ENCODE data around the gene SOBP.
"Not testable (repeated sequence)": the region's sequence is repeated elsewhere in the genome, so short reads cannot be mapped to it uniquely, and the experiment has no call there.

Gene SOBP, protein sequence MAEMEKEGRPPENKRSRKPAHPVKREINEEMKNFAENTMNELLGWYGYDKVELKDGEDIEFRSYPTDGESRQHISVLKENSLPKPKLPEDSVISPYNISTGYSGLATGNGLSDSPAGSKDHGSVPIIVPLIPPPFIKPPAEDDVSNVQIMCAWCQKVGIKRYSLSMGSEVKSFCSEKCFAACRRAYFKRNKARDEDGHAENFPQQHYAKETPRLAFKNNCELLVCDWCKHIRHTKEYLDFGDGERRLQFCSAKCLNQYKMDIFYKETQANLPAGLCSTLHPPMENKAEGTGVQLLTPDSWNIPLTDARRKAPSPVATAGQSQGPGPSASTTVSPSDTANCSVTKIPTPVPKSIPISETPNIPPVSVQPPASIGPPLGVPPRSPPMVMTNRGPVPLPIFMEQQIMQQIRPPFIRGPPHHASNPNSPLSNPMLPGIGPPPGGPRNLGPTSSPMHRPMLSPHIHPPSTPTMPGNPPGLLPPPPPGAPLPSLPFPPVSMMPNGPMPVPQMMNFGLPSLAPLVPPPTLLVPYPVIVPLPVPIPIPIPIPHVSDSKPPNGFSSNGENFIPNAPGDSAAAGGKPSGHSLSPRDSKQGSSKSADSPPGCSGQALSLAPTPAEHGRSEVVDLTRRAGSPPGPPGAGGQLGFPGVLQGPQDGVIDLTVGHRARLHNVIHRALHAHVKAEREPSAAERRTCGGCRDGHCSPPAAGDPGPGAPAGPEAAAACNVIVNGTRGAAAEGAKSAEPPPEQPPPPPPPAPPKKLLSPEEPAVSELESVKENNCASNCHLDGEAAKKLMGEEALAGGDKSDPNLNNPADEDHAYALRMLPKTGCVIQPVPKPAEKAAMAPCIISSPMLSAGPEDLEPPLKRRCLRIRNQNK

GRCh38 chr6:107489636-107490565 lies at the start of gene SOBP:
Gene SOBP, plus strand, starts transcription at chr6:107490117. Its CDS starts 500 bp downstream, at chr6:107490617.
- peak; percentile 73 for DNase-seq

DNA sequence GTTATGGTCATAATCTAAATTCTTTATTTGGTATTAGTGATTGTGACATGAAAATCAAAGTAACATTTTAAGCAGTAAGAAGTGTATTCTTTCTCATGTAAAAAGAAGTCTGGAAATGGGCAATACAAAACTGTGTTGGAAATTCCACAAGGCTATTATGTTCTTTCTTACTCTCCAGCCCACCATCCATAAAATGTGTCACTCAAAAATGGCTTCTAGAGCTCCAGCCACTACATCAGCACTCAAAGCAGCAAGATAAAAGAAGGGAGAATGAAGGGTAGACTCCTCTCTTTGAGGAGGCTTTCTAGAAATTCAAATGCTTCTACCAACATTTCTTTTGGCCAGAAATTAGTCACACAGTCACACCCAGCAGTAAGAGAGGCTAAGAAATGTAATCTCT lies 49.0 kb upstream of the SOBP start:
- DNase-seq: no peak

DNA sequence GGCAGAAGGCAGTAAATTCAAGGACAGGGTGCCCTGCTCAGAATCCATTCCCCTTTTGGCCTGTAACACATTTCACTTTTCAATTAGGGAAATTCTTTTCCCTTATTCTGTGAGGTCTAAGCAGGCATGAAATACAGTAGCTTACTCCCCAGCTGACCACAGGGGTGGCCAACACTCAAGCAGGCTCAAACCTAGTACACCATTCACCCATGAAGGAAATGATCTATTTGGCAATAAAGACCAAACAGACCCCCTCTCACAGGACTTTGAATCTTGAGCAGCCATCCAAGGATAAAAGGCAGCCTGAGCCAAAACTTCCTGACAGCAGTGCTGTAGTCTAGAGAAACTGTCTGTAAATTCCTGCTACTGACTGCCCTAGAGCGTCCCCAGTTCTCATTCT lies 48.2 kb upstream of the SOBP start:
- no peak for DNase-seq

DNA sequence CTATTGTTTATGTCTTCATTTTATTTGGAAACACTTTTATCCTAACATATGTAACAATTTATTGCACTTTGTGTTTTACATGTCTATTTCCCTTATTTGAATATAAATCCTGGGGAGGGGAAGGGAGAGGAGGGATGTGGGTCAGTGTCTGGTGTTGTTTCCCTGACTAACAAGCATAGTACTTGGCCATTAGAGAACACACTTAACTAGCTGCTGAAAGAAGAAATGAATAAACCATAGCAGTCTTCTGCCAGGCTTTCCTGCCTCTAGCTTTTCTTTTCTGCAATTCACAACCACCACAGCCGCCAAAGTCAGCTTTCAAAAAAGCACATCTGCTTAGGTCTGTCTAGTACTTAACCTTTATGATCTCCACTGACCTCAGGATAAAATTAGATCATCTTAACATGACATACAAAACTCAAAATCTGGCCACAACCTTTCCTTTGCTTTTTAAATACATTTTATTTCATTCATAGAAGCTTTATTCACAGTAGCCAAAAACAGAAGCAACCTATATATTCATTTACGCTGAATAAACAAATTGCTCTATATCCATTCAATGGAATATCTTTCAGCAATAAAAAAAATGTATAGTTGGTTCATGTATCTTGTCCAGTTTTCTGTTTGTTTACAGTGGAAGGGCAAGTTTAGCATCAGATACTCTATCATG lies 46.8 kb upstream of the SOBP start:
- DNase-seq: no peak

- DNase-seq: no peak
Measured at GRCh38 chr6:107443608-107444267, 46.2 kb upstream of the SOBP start.

- DNase-seq: no peak
Measured at GRCh38 chr6:107444277-107444676, 45.6 kb upstream of the SOBP start.

GRCh38 chr6:107447663-107448216 lies 42.2 kb upstream of the SOBP start:
- DNase-seq: no peak

DNA sequence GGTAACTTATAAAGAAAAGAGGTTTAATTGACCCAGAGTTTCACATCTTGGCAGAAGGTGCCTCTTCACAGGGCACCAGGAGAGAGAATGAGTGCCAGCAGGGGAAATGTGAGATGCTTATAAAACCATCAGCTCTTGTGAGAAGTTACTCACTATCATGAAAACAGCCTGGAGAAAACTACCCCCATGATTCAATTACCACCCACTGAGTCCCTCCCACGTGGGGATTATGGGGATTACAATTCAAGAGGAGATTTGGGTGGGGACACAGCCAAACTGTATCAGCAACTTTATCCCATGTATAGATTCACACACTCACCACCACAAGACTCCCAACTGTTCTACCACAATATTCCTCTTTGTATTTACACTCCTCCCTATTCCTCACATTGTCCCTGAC lies 41.1 kb upstream of the SOBP start:
- DNase-seq: no peak

DNA sequence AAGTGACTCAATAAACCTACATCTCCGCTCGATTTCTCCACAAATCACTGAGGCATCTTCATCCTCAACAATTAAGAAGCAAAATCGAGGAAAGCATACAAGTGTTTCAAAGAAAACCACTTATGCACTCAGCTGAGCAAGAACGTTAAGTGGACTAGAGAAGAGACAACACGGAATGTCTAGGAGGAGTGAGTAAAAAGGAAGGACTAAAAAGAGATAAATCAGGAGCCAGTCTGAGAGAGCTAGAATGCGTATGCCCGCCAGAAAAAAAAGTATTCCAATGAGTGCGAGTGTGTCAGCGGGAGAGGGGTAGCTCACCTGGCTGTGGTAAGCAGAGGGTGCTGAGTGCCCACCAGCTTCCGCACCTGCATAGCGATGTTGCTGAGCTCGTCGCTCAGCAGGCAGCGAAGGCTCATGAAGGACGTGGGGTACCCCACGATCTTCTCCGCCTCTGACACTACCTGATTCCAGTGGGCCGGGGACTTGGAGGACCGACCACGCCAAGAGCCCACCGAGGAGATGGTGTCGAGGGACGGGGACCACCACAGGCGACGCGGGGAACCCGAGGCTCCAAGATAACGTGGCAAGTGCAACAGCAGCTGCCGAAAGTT lies 31.1 kb upstream of the SOBP start:
- DNase-seq: peak; percentile 38

GRCh38 chr6:107459283-107460082 lies 30.4 kb upstream of the SOBP start, which contains the start of gene PDSS2:
Gene PDSS2, minus strand, starts transcription at chr6:107459564. Its CDS starts 279 bp downstream, at chr6:107459285.
- DNase-seq: peak; percentile 99

DNA sequence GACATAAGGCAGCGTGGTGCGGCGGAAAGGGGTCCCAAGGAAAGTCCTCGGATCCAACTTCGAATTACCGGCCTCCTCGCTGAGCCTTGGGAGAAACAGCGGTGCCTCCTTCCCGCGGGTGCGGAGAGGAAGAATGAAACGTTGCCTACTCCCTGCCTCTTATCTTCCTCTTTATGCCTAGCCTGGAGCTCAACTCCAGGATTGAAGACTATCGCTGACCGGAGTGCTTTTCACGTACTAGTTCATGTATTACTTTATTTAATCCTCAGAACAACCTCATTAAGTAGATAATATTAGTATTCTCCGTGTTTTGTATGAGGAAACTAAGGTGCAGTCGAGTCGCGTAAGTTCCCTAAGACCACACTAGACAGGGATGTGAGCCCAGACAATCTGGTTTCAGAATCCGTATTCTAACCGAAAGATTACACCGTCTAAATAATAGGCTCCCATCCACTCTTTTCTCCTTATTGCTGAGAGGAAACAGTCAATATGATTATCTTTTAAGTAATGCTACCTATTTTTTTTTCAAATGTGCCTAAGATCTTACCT lies 29.8 kb upstream of the SOBP start:
- no peak for DNase-seq

- DNase-seq: no peak
Measured at GRCh38 chr6:107466062-107466461, 23.9 kb upstream of the SOBP start.

- DNase-seq: no peak
Measured at GRCh38 chr6:107470364-107470763, 19.6 kb upstream of the SOBP start.

DNA sequence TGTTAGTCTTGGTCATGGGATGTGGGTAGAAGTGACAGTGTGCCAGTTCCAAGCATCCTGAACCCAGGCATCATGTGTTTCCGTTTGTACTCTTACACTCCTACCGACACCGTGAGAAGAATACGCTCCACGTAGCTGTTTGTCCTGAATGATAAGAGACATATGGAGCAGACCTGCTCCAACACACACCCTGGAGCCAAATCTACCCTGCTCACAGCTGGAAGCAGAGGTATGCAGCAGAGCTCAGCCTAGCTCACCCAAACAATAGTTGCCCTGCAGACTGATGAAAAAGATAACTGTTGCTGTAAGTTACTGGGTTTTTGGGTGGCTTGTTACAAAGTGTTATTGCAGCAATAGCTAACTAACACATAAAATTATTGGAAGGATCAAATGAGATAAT lies 16.3 kb upstream of the SOBP start:
- no peak for DNase-seq

GRCh38 chr6:107475360-107475759 lies 14.6 kb upstream of the SOBP start:
- not testable (repeated sequence) for DNase-seq

DNA sequence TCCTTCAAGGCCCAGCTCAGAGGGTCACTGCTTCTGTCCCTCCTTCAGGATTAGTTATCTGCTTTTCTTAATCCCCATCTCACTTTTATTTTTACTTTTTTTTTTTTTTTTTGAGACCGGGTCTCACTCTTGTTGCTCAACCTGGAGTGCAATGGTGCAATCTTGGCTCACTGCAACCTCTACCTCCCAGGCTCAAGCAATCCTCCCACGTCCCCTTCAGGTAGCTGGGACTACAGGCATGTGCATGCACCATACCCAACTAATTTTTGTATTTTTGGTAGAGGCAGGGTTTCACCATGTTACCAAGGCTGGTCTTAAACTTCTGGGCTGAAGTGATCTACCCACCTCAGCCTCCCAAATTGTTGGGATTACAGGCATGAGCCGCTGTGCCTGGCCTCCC lies 14.1 kb upstream of the SOBP start:
- not testable (repeated sequence) for DNase-seq

- no peak for DNase-seq
Measured at GRCh38 chr6:107479089-107479690, 10.7 kb upstream of the SOBP start.

GRCh38 chr6:107485157-107485556 lies 4.8 kb upstream of the SOBP start:
- no peak for DNase-seq
